ENCODE measurements around the gene CEP57L1. TPM values are rescaled to one million over a fixed set of nuclear protein-coding genes. Genes with fewer than 3 reads are reported as not detected.
A peak's percentile ranks its signal among the peaks of the same experiment; 100 is the strongest.

The CEP57L1 gene
- total and polyA plus RNA-seq, 2 experiments from 2014 or later: 20.6 to 25.6 TPM

GRCh38 chr6:109093732-109094415 is 1.4 kb upstream of the CEP57L1 start:
- in situ Hi-C loops (cut with MboI): no loop called here
- DNase-seq: peak; percentile 62
- TF ChIP-seq EZH2phosphoT487 (IDR thresholded peaks at IDR 0.05; ENCODE audit: insufficient read depth, low read depth): no peak
- no peak for TF ChIP-seq EZH2 (IDR thresholded peaks at IDR 0.05; ENCODE audit: insufficient read depth, poor library complexity, severe bottlenecking)

GRCh38 chr6:109094416-109095035 is 781 bp upstream of the CEP57L1 start, which contains the start of gene SESN1:
SESN1 (minus strand) TSS chr6:109094846; CDS start chr6:109094073, 773 bp downstream.
- no peaks in the 10 kb centered on the region for H3K9me2 ChIP-seq (ENCODE audit: insufficient read depth)
- H3K4me1 ChIP-seq (ENCODE audit: insufficient read depth): peaks cover 20% of the 10 kb centered on the region
- DNase-seq: peak; percentile 98
- in situ Hi-C loops (cut with MboI): no loop called here
- peaks cover 71% of the 10 kb centered on the region for H3K79me2 ChIP-seq (ENCODE audit: insufficient read depth)
- H3K4me3 ChIP-seq: peak within 1 kb of the TSS; percentile 91
- H3K36me3 ChIP-seq (ENCODE audit: low read depth): no peaks in the 10 kb centered on the region
- WGBS, 2 experiments (ENCODE audit: low coverage in 1 of 2, low lambda C conversion rate in 2 of 2, missing lambda C conversion rate in 2 of 2): 0% methylated on average over 34 to 53 of the region's 62 CpGs
- H3K9me3 ChIP-seq (ENCODE audit: low read depth): no peaks in the 10 kb centered on the region
- peaks cover 16% of the 10 kb centered on the region; the same call in 1 of the 2 replicates for H3F3A ChIP-seq (ENCODE audit: insufficient read depth)
- peak within 1 kb of the TSS; percentile 83 for H2AFZ ChIP-seq
- H3K27me3 ChIP-seq (replicated peaks; ENCODE audit: insufficient read depth): no peaks in the 10 kb centered on the region
- H3K27ac ChIP-seq: peak within 1 kb of the TSS; percentile 98
- H3K4me2 ChIP-seq (ENCODE audit: unreplicated experiment): peak within 1 kb of the TSS; percentile 95
- H4K20me1 ChIP-seq (ENCODE audit: insufficient read depth): no peaks in the 10 kb centered on the region; the same call in 1 of the 2 replicates
- no peak for TF ChIP-seq EZH2 (IDR thresholded peaks at IDR 0.05; ENCODE audit: insufficient read depth, poor library complexity, severe bottlenecking)
- TF ChIP-seq EZH2phosphoT487 (IDR thresholded peaks at IDR 0.05; ENCODE audit: insufficient read depth, low read depth): no peak
- H3K9ac ChIP-seq: peak within 1 kb of the TSS; percentile 92

More at GRCh38 chr6:109093732-109094415, 1.4 kb upstream of the CEP57L1 start:
- Histone ChIP-seq H3K9me2 (ENCODE audit: insufficient read depth) (no peaks in the 10 kb centered on the region), H3K4me1 (ENCODE audit: insufficient read depth) (peaks cover 20% of the 10 kb centered on the region), H2AFZ (peak overlapping the region; percentile 83), H3F3A (ENCODE audit: insufficient read depth) (peaks cover 16% of the 10 kb centered on the region; the same call in 1 of the 2 replicates), H3K9me3 (ENCODE audit: low read depth) (no peaks in the 10 kb centered on the region), H3K79me2 (ENCODE audit: insufficient read depth) (peaks cover 69% of the 10 kb centered on the region), H3K27me3 (replicated peaks; ENCODE audit: insufficient read depth) (no peaks in the 10 kb centered on the region), H3K4me2 (ENCODE audit: unreplicated experiment) (peak overlapping the region; percentile 95), H3K9ac (peak overlapping the region; percentile 92), H4K20me1 (ENCODE audit: insufficient read depth) (no peaks in the 10 kb centered on the region; the same call in 1 of the 2 replicates), H3K4me3 (peak overlapping the region; percentile 91), H3K36me3 (ENCODE audit: low read depth) (no peaks in the 10 kb centered on the region), H3K27ac (peak overlapping the region; percentile 98)
- 1% methylated on average over 19 of the region's 19 CpGs for WGBS, 2 experiments (ENCODE audit: low coverage in 1 of 2, low lambda C conversion rate in 2 of 2, missing lambda C conversion rate in 2 of 2)

- no peaks in the 10 kb centered on the region for H3K36me3 ChIP-seq (ENCODE audit: low read depth)
- in situ Hi-C loops (cut with MboI): no loop called here
- no peak for DNase-seq
- peaks cover 20% of the 10 kb centered on the region for H3K4me1 ChIP-seq (ENCODE audit: insufficient read depth)
- H3K9me2 ChIP-seq (ENCODE audit: insufficient read depth): no peaks in the 10 kb centered on the region
- H4K20me1 ChIP-seq (ENCODE audit: insufficient read depth): no peaks in the 10 kb centered on the region; the same call in 1 of the 2 replicates
- WGBS, 2 experiments (ENCODE audit: low coverage in 1 of 2, low lambda C conversion rate in 2 of 2, missing lambda C conversion rate in 2 of 2): 1% methylated on average over 8 of the region's 8 CpGs
- H3K9me3 ChIP-seq (ENCODE audit: low read depth): no peaks in the 10 kb centered on the region
- TF ChIP-seq EZH2phosphoT487 (IDR thresholded peaks at IDR 0.05; ENCODE audit: insufficient read depth, low read depth) (no peak), EZH2 (IDR thresholded peaks at IDR 0.05; ENCODE audit: insufficient read depth, poor library complexity, severe bottlenecking) (no peak)
- H3K4me2 ChIP-seq (ENCODE audit: unreplicated experiment): peak overlapping the region; percentile 91
- peak overlapping the region; percentile 91 for H3K4me3 ChIP-seq
- peak overlapping the region; percentile 81 for H2AFZ ChIP-seq
- H3F3A ChIP-seq (ENCODE audit: insufficient read depth): peaks cover 16% of the 10 kb centered on the region; the same call in 1 of the 2 replicates
- H3K79me2 ChIP-seq (ENCODE audit: insufficient read depth): peaks cover 78% of the 10 kb centered on the region
- peak overlapping the region; percentile 92 for H3K9ac ChIP-seq
- no peaks in the 10 kb centered on the region for H3K27me3 ChIP-seq (replicated peaks; ENCODE audit: insufficient read depth)
- peak overlapping the region; percentile 98 for H3K27ac ChIP-seq
Observed at GRCh38 chr6:109095835-109096084, 453 bp downstream of the CEP57L1 start.

DNA sequence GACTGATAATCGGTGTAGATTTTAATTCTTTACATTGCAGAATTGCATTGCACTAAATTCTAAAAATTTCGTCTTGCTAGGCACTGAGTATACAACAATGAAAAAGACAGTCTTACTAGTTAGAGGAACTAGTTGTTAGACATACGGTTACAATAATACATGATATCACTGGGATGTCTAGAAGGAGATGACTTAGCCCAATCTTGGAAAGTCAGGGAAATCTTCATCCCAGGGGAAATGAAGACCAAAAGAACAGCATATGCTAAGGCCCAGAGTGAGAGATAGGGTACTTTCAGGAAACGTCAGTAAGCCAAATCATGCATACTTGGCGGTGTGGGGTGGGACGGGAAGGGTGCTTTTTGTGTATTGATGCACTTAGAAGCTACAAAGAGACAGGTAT is 901 bp downstream of the CEP57L1 start:
- Histone ChIP-seq H3K4me1 (ENCODE audit: insufficient read depth) (peaks cover 20% of the 10 kb centered on the region), H3K9ac (peak overlapping the region; percentile 92), H3K27me3 (replicated peaks; ENCODE audit: insufficient read depth) (no peaks in the 10 kb centered on the region), H3K36me3 (ENCODE audit: low read depth) (no peaks in the 10 kb centered on the region), H3K79me2 (ENCODE audit: insufficient read depth) (peaks cover 78% of the 10 kb centered on the region), H3K9me2 (ENCODE audit: insufficient read depth) (no peaks in the 10 kb centered on the region), H3K4me3 (peak overlapping the region; percentile 91), H3F3A (ENCODE audit: insufficient read depth) (peaks cover 16% of the 10 kb centered on the region; the same call in 1 of the 2 replicates), H2AFZ (peak overlapping the region; percentile 81), H3K4me2 (ENCODE audit: unreplicated experiment) (peak overlapping the region; percentile 91), H3K27ac (peak overlapping the region; percentile 98), H3K9me3 (ENCODE audit: low read depth) (no peaks in the 10 kb centered on the region), H4K20me1 (ENCODE audit: insufficient read depth) (no peaks in the 10 kb centered on the region; the same call in 1 of the 2 replicates)
- in situ Hi-C loops (cut with MboI): no loop called here
- no peak for TF ChIP-seq EZH2 (IDR thresholded peaks at IDR 0.05; ENCODE audit: insufficient read depth, poor library complexity, severe bottlenecking)
- no peak for TF ChIP-seq EZH2phosphoT487 (IDR thresholded peaks at IDR 0.05; ENCODE audit: insufficient read depth, low read depth)
- 20 to 26% methylated on average over 6 of the region's 6 CpGs for WGBS, 2 experiments (ENCODE audit: low coverage in 1 of 2, low lambda C conversion rate in 2 of 2, missing lambda C conversion rate in 2 of 2)
- DNase-seq: peak; percentile 53
